Measurements from ENCODE around the gene PARP15.

GRCh38 chr3:122680475-122681283, 103.2 kb downstream of the PARP15 start, which contains the start of gene PARP14:
- TF ChIP-seq POLR2A (IDR thresholded peaks at IDR 0.05) (peak in 1 of 2 donors; percentile 12), CTCF (IDR thresholded peaks at IDR 0.05) (no peak), POLR2AphosphoS5 (IDR thresholded peaks at IDR 0.05; ENCODE audit: insufficient read depth in 1 of 2, low read depth in 1 of 2) (peak in 1 of 2 donors; percentile 76)

Measured in vagina (tissue), 2 donors.